ENCODE results near the gene EN1. TPM values are rescaled to one million over a fixed set of nuclear protein-coding genes. Genes with fewer than 3 reads are reported as not detected.

Gene EN1
- total RNA-seq, 1 donor from 2014 or later: not detected

- Histone ChIP-seq H3K27ac (no peak overlapping the region), H3K4me1 (peaks cover 19% of the 10 kb centered on the region), H3K4me3 (no peak overlapping the region), H3K36me3 (no peaks in the 10 kb centered on the region), H3K9me3 (no peaks in the 10 kb centered on the region), H3K27me3 (peaks cover 14% of the 10 kb centered on the region)
- no peak for DNase-seq (ENCODE audit: extremely low spot score in 2 of 2)
- TF ChIP-seq POLR2A (IDR thresholded peaks at IDR 0.05): no peak
- TF ChIP-seq POLR2AphosphoS5 (IDR thresholded peaks at IDR 0.05; ENCODE audit: insufficient read depth in 1 of 2, low read depth in 1 of 2): no peak
- TF ChIP-seq CTCF (IDR thresholded peaks at IDR 0.05): no peak
- intact Hi-C loops (cut with DNase I): no loop called here
Observed at GRCh38 chr2:118861242-118861641, 13.8 kb upstream of the EN1 start.

- Histone ChIP-seq H3K27me3 (peaks cover 15% of the 10 kb centered on the region), H3K9me3 (no peaks in the 10 kb centered on the region), H3K27ac (no peak overlapping the region), H3K4me1 (peaks cover 26% of the 10 kb centered on the region), H3K4me3 (no peak overlapping the region), H3K36me3 (no peaks in the 10 kb centered on the region)
- no peak for TF ChIP-seq POLR2A (IDR thresholded peaks at IDR 0.05)
- no peak for TF ChIP-seq POLR2AphosphoS5 (IDR thresholded peaks at IDR 0.05; ENCODE audit: insufficient read depth in 1 of 2, low read depth in 1 of 2)
- no peak for TF ChIP-seq CTCF (IDR thresholded peaks at IDR 0.05)
- DNase-seq (ENCODE audit: extremely low spot score in 2 of 2): no peak
- intact Hi-C loops (cut with DNase I): no loop called here
Observed at GRCh38 chr2:118860506-118860905, 13.1 kb upstream of the EN1 start.

- no peak overlapping the region for H3K27ac ChIP-seq
- no peaks in the 10 kb centered on the region for H3K36me3 ChIP-seq
- H3K4me3 ChIP-seq: no peak overlapping the region
- H3K27me3 ChIP-seq: peaks cover 24% of the 10 kb centered on the region
- peaks cover 33% of the 10 kb centered on the region for H3K4me1 ChIP-seq
- no peak for DNase-seq (ENCODE audit: extremely low spot score in 2 of 2)
- TF ChIP-seq POLR2AphosphoS5 (IDR thresholded peaks at IDR 0.05; ENCODE audit: insufficient read depth in 1 of 2, low read depth in 1 of 2) (no peak), CTCF (IDR thresholded peaks at IDR 0.05) (no peak), POLR2A (IDR thresholded peaks at IDR 0.05) (no peak)
- H3K9me3 ChIP-seq: no peaks in the 10 kb centered on the region
- intact Hi-C loops (cut with DNase I): loop anchor here (5.0 kb wide), 1 partner anchor 812 kb away; no protein-coding TSS in a partner anchor
Observed at GRCh38 chr2:118859157-118859770, 11.8 kb upstream of the EN1 start.

DNA sequence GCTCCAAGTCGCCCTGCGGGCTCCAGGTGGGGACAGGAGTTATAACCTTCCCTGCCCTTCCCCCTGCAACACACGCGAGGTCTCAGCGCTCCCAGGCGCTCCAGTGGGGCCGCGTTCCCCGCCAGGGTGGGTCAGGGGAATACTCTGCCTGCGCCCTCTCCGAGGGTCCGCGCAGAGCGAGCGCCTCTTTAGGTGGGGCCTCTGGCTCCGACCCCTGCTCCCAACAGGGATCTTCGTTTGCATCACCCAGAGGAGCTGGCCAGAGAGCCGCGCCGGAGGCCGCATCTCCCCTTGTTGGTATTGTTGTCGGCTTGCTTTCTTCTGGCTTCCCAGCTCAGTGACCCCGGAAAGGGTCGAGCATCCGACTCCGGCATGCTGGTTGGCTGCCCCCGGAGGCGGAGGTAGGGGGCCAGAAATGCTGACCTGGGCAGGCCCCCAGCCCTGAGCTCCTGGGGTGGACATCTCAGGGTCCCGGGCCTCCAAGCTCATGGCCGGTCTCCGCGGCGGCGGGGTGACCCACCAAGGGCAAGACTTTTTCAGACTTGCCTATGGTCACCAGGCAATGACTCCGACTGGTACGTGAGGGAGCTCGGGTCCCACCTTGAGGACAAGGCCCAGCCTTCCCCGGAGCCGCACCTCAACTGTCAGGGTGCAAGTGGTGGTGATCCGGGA, 11.2 kb upstream of the EN1 start:
- H3K27me3 ChIP-seq: peaks cover 24% of the 10 kb centered on the region
- DNase-seq (ENCODE audit: extremely low spot score in 2 of 2): no peak
- no peaks in the 10 kb centered on the region for H3K9me3 ChIP-seq
- H3K36me3 ChIP-seq: no peaks in the 10 kb centered on the region
- TF ChIP-seq POLR2AphosphoS5 (IDR thresholded peaks at IDR 0.05; ENCODE audit: insufficient read depth in 1 of 2, low read depth in 1 of 2): no peak
- no peak for TF ChIP-seq CTCF (IDR thresholded peaks at IDR 0.05)
- TF ChIP-seq POLR2A (IDR thresholded peaks at IDR 0.05): no peak
- H3K27ac ChIP-seq: no peak overlapping the region
- intact Hi-C loops (cut with DNase I): loop anchor here (5.0 kb wide), 1 partner anchor 811 kb away; no protein-coding TSS in a partner anchor
- no peak overlapping the region for H3K4me3 ChIP-seq
- H3K4me1 ChIP-seq: peaks cover 33% of the 10 kb centered on the region

Measured in vagina (tissue), 2 donors.